Mesothelial cell of epicardium (in vitro differentiated cells): ENCODE measurements around the gene NFKBIB. TPM values are rescaled to one million over a fixed set of nuclear protein-coding genes. Genes with fewer than 3 reads are reported as not detected.

Experiments used
- DNase-seq, 2 experiments: peaks; one replicate each; pipeline ENCODE4 v3.0.0; 2021; ENCODE audit warnings: low spot score in 2 of 2; ENCODE audit not compliant: unreplicated experiment in 2 of 2
- H3K27ac Mint-ChIP-seq: 2 replicates; pipeline ENCODE4 v1.8.0; 2021; ENCODE audit warnings: mixed read lengths
- H3K27me3 Mint-ChIP-seq: 2 replicates; pipeline ENCODE4 v1.8.0; 2021; ENCODE audit warnings: low read depth, mixed read lengths
- H3K36me3 Mint-ChIP-seq: 2 replicates; pipeline ENCODE4 v1.8.0; 2021; ENCODE audit warnings: mixed read lengths
- H3K4me1 Mint-ChIP-seq: 2 replicates; pipeline ENCODE4 v1.8.0; 2021; ENCODE audit warnings: mixed read lengths
- H3K4me3 Mint-ChIP-seq: 2 replicates; pipeline ENCODE4 v1.8.0; 2021; ENCODE audit warnings: mild to moderate bottlenecking, moderate library complexity, mixed read lengths
- H3K9me3 Mint-ChIP-seq: 2 replicates; pipeline ENCODE4 v1.8.0; 2021; ENCODE audit warnings: mixed read lengths
- CTCF ChIP-seq: fragments of 200-600 bp; sonication (generic); IDR thresholded peaks from one replicate; pipeline ENCODE4 v1.5.0; 2021; ENCODE audit warnings: antibody characterized with exemption; ENCODE audit not compliant: unreplicated experiment
- total RNA-seq: library from RNA; stranded (reverse); gene quantifications from 3 replicates; pipeline ENCODE4 v1.2.1, GENCODE V29; 2021

The NFKBIB gene
- total RNA-seq, 1 donor from 2014 or later = 13.9 TPM

GRCh38 chr19:38912600-38913514, 13.1 kb downstream of the NFKBIB start:
- H3K36me3 Mint-ChIP-seq = peaks cover 2% of the 10 kb centered on the region
- H3K27ac Mint-ChIP-seq = no peak overlapping the region
- H3K9me3 Mint-ChIP-seq = no peaks in the 10 kb centered on the region
- H3K27me3 Mint-ChIP-seq = no peaks in the 10 kb centered on the region
- no peak for TF ChIP-seq CTCF
- no peak for DNase-seq
- H3K4me3 Mint-ChIP-seq = no peak overlapping the region
- H3K4me1 Mint-ChIP-seq = no peaks in the 10 kb centered on the region

- Mint-ChIP-seq H3K36me3 (no peaks in the 10 kb centered on the region), H3K4me1 (no peaks in the 10 kb centered on the region), H3K9me3 (no peaks in the 10 kb centered on the region)
Measured at GRCh38 chr19:38913958-38914357, 14.2 kb downstream of the NFKBIB start.

GRCh38 chr19:38915329-38916321, 15.9 kb downstream of the NFKBIB start:
- DNase-seq = no peak
- Mint-ChIP-seq H3K36me3 (no peaks in the 10 kb centered on the region), H3K27me3 (no peaks in the 10 kb centered on the region), H3K4me1 (no peaks in the 10 kb centered on the region), H3K4me3 (no peak overlapping the region), H3K9me3 (no peaks in the 10 kb centered on the region), H3K27ac (no peak overlapping the region)
- no peak for TF ChIP-seq CTCF

More at GRCh38 chr19:38913958-38914357, 14.2 kb downstream of the NFKBIB start:
- H3K4me3 Mint-ChIP-seq = no peak overlapping the region
- H3K27me3 Mint-ChIP-seq = no peaks in the 10 kb centered on the region
- no peak for TF ChIP-seq CTCF
- no peak for DNase-seq
- H3K27ac Mint-ChIP-seq = no peak overlapping the region

- DNase-seq = no peak
- Mint-ChIP-seq H3K9me3 (no peaks in the 10 kb centered on the region), H3K36me3 (peaks cover 11% of the 10 kb centered on the region), H3K27me3 (no peaks in the 10 kb centered on the region), H3K4me3 (no peak overlapping the region), H3K27ac (no peak overlapping the region), H3K4me1 (no peaks in the 10 kb centered on the region)
- TF ChIP-seq CTCF = no peak
Measured at GRCh38 chr19:38917516-38917915, 17.7 kb downstream of the NFKBIB start.

GRCh38 chr19:38917921-38918491, 18.2 kb downstream of the NFKBIB start:
- TF ChIP-seq CTCF = no peak
- H3K4me1 Mint-ChIP-seq = no peaks in the 10 kb centered on the region
- H3K27ac Mint-ChIP-seq = no peak overlapping the region
- no peak overlapping the region for H3K4me3 Mint-ChIP-seq
- H3K27me3 Mint-ChIP-seq = no peaks in the 10 kb centered on the region
- DNase-seq = no peak
- peaks cover 12% of the 10 kb centered on the region for H3K36me3 Mint-ChIP-seq
- H3K9me3 Mint-ChIP-seq = no peaks in the 10 kb centered on the region
